T1000 (cell line): ENCODE results near the gene BASP1.

Experiments
- DNase-seq: peaks from one replicate; lab custom pipeline; 2025; ENCODE audit warnings: mixed read lengths; lab: John Stamatoyannopoulos, UW

BASP1 gene

GRCh38 chr5:17217493-17218352 is at the start of gene BASP1:
Gene BASP1 (plus strand): TSS chr5:17217631. CDS start chr5:17275217, 57,586 bp downstream.
- DNase-seq, result peak; percentile 46

GRCh38 chr5:17169507-17169906 is 47.9 kb upstream of the BASP1 start:
- DNase-seq, result no peak

GRCh38 chr5:17172791-17173190 is 44.6 kb upstream of the BASP1 start:
- DNase-seq, result no peak

GRCh38 chr5:17174965-17175364 is 42.5 kb upstream of the BASP1 start:
- DNase-seq, result no peak

GRCh38 chr5:17177501-17178372 is 39.7 kb upstream of the BASP1 start:
- no peak for DNase-seq

GRCh38 chr5:17178373-17178675 is 39.1 kb upstream of the BASP1 start:
- DNase-seq, result no peak

- DNase-seq, result no peak
Observed at GRCh38 chr5:17180330-17180843, 37.0 kb upstream of the BASP1 start.

- peak; percentile 60 for DNase-seq
Observed at GRCh38 chr5:17180864-17181723, 36.3 kb upstream of the BASP1 start.

- no peak for DNase-seq
Observed at GRCh38 chr5:17182494-17182893, 34.9 kb upstream of the BASP1 start.

- no peak for DNase-seq
Observed at GRCh38 chr5:17182981-17183380, 34.5 kb upstream of the BASP1 start.

GRCh38 chr5:17183831-17184230 is 33.6 kb upstream of the BASP1 start:
- DNase-seq, result no peak

GRCh38 chr5:17184588-17184987 is 32.8 kb upstream of the BASP1 start:
- DNase-seq, result no peak

- DNase-seq, result no peak
Observed at GRCh38 chr5:17185349-17185748, 32.1 kb upstream of the BASP1 start.

GRCh38 chr5:17185773-17186172 is 31.7 kb upstream of the BASP1 start:
- no peak for DNase-seq

GRCh38 chr5:17186256-17186655 is 31.2 kb upstream of the BASP1 start:
- DNase-seq, result no peak

- DNase-seq, result no peak
Observed at GRCh38 chr5:17187011-17187785, 30.2 kb upstream of the BASP1 start.

GRCh38 chr5:17187786-17188170 is 29.7 kb upstream of the BASP1 start:
- DNase-seq, result no peak

- DNase-seq, result peak; percentile 7
Observed at GRCh38 chr5:17189381-17190036, 27.9 kb upstream of the BASP1 start.

GRCh38 chr5:17190242-17190778 is 27.1 kb upstream of the BASP1 start:
- no peak for DNase-seq

- DNase-seq, result no peak
Observed at GRCh38 chr5:17190799-17191391, 26.5 kb upstream of the BASP1 start.
